Lung (tissue), 12 donors: ENCODE data around the gene POU2F2. TPM values are rescaled to one million over a fixed set of nuclear protein-coding genes. Genes with fewer than 3 reads are reported as not detected.

Experiments used
- ATAC-seq: fragments of 200-7000 bp; cut with Tn5 transposase; one replicate; pipeline ENCODE4 v1.9.1; 2020; ENCODE audit warnings: moderate number of reproducible peaks; ENCODE audit not compliant: insufficient read depth, low FRiP score
- DNase-seq, 3 donors: peaks; one replicate each; pipeline ENCODE4 v3.0.0-alpha.2; 2013 to 2017
- H3K27ac ChIP-seq, 2 donors: one replicate each; pipeline ENCODE4 v1.5.1; 2013; ENCODE audit warnings: mild to moderate bottlenecking in 2 of 2, moderate library complexity in 2 of 2, control low read depth in 1 of 2, inconsistent platforms in 1 of 2, low read depth in 1 of 2, low read length in 1 of 2
- H3K27me3 ChIP-seq, 3 donors: one replicate each; pipeline ENCODE4 v1.5.1; 2013; ENCODE audit warnings: low read length in 2 of 3; ENCODE audit not compliant: control insufficient read depth in 3 of 3, insufficient read depth in 3 of 3
- H3K36me3 ChIP-seq, 4 donors: one replicate each; pipeline ENCODE4 v1.5.1; 2013; ENCODE audit warnings: low read length in 4 of 4, mild to moderate bottlenecking in 1 of 4, moderate library complexity in 1 of 4; ENCODE audit not compliant: control insufficient read depth in 4 of 4, insufficient read depth in 4 of 4
- H3K4me1 ChIP-seq, 5 donors: one replicate each; pipeline ENCODE4 v1.5.1; 2013; ENCODE audit warnings: low read length in 5 of 5, mild to moderate bottlenecking in 2 of 5, moderate library complexity in 1 of 5; ENCODE audit not compliant: control insufficient read depth in 5 of 5, insufficient read depth in 5 of 5
- H3K4me3 ChIP-seq: one replicate; pipeline ENCODE4 v1.5.1; 2013; ENCODE audit warnings: mild to moderate bottlenecking, control low read depth, moderate library complexity
- H3K9ac ChIP-seq, 2 donors: one replicate each; pipeline ENCODE4 v1.5.1; 2013; ENCODE audit warnings: low read length in 2 of 2, control low read depth in 1 of 2; ENCODE audit not compliant: insufficient read depth in 1 of 2
- H3K9me3 ChIP-seq, 4 donors: one replicate each; pipeline ENCODE4 v1.5.1; 2013; ENCODE audit warnings: low read length in 3 of 4, mild to moderate bottlenecking in 1 of 4, moderate library complexity in 1 of 4; ENCODE audit not compliant: control insufficient read depth in 4 of 4, insufficient read depth in 3 of 4
- CTCF ChIP-seq: IDR thresholded peaks from 2 replicates; pipeline ENCODE4 v1.5.1; 2012; ENCODE audit warnings: mild to moderate bottlenecking; ENCODE audit errors: control extremely low read depth, extremely low read depth
- WGBS, 2 donors: extraction: QIAGEN DNeasy Blood & Tissue Kit; methylation state at CpG; one replicate each; pipeline ENCODE4 v1.1.7; 2013; 5-methylcytosine and 5-hydroxymethylcytosine counted together
- polyA plus RNA-seq, 2 donors: library from polyadenylated mRNA; stranded (reverse); fragments of 200-250 nt; gene quantifications; one replicate each; pipeline ENCODE4 v1.2.1, GENCODE V29; 2013
- total RNA-seq, 2 donors: library from RNA; depleted of rRNA in 1 of 2; stranded (reverse); fragments of >200 nt in 1 of 2; gene quantifications; one replicate each; pipeline ENCODE4 v1.2.1, GENCODE V29; 2014 to 2021
- donor health status: control.
- donor health status: control.
- donor health status: Bipolar disorder and iron deficiency.
- donor health status: healthy.
- donor health status: DM: yes; HTN: yes; CAD: no.

POU2F2 gene
- total and polyA plus RNA-seq, 4 donors = 1.9 to 11.9 (median 5.4) TPM

DNA sequence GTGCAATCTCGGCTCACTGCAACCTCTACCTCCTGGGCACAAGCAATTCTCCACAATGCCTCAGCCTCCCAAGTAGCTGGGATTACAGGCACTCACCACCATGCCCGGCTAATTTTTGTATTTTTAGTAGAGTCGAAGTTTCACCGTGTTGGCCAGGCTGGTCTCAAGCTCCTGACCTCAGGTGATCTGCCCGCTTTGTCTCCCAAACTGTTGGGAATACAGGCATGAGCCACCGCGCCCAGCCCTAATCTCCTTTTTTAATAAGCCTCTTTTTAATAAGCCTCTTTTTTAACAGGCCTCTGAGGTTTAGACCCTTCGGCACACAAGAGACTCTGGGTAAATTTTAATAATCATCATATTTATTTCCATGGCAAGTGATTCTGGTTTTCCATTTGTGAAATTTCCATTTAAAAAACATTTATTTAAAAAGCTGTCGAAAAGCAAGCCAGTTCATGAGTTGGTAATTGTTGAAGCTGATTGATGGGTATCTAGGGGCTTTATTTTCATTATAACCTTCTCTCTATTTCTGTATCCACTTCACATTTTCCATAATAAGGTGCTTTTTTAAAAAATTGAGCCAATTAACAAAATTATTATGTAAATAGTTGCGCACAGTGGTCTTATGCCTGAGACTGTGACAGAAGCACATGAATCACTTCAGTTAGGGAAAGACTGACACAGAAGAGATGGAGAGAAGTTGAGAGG is 11.8 kb downstream of the POU2F2 start:
- H3K27ac ChIP-seq = no peak overlapping the region
- no peaks in the 10 kb centered on the region for H3K36me3 ChIP-seq
- 92 to 93% methylated on average over 10 of the region's 10 CpGs for WGBS, 2 donors
- no peaks in the 10 kb centered on the region for H3K27me3 ChIP-seq
- no peak for TF ChIP-seq CTCF
- ATAC-seq (no peak), DNase-seq (no peak)
- H3K4me3 ChIP-seq = no peak overlapping the region
- no peaks in the 10 kb centered on the region for H3K9me3 ChIP-seq
- H3K4me1 ChIP-seq = peaks cover 0 to 2% (median 0%) of the 10 kb centered on the region in 5 donors
- no peak overlapping the region for H3K9ac ChIP-seq

GRCh38 chr19:42117076-42117475 is 15.2 kb downstream of the POU2F2 start:
- H3K4me1 ChIP-seq = peaks cover 0 to 2% (median 0%) of the 10 kb centered on the region in 5 donors
- H3K27ac ChIP-seq = no peak overlapping the region
- ATAC-seq (no peak), DNase-seq (no peak)
- H3K27me3 ChIP-seq = no peaks in the 10 kb centered on the region
- no peaks in the 10 kb centered on the region for H3K9me3 ChIP-seq
- 88 to 95% methylated on average over 6 of the region's 6 CpGs for WGBS, 2 donors
- H3K9ac ChIP-seq = no peak overlapping the region
- no peak overlapping the region for H3K4me3 ChIP-seq
- no peak for TF ChIP-seq CTCF
- no peaks in the 10 kb centered on the region for H3K36me3 ChIP-seq

DNA sequence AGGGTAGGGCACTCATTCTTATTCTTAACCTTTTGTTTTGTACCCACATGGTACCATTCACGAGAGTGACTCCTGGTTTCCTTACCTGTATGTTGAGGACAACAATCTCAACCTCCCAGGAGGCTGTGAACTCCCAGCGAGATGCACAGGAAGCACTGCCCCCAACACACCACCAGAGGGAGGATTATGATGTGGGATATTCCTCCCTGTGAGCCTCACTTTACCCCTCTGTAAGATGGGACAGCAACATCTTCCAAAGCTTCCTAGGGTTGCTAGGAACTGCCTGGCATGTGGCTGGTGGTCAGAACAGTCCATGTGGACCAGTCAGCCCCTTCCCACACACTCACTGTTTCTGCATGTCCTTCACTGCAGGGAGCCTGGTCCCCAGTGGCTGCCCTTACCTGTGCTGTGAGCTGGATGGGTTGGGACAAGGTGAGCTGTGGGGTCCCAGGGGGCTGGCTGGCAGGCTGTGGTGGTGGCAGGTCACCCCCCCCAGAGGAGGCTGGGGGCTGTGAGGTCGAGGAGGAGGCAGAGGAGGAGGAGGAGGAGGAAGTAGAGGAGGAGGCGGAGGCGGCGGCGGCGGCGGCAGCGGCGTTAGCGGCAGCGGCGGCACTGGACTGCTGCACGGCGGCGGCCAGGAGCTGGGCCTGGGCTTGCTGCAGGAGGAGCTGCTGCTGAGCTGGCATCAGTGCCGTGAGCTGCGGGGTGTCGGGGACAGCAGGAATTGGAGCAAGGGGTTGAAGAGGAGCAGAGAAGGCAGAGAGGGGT is 15.8 kb downstream of the POU2F2 start:
- Histone ChIP-seq H3K4me1 (no peaks in the 10 kb centered on the region), H3K36me3 (no peaks in the 10 kb centered on the region), H3K9ac (no peak overlapping the region), H3K27ac (no peak overlapping the region), H3K27me3 (no peaks in the 10 kb centered on the region), H3K4me3 (no peak overlapping the region), H3K9me3 (no peaks in the 10 kb centered on the region)
- 92 to 94% methylated on average over 16 to 20 of the region's 20 CpGs for WGBS, 2 donors
- DNase-seq (no peak), ATAC-seq (no peak)
- no peak for TF ChIP-seq CTCF
